Ureter (tissue), 1 donor: ENCODE measurements around the gene EXOC2. TPM values are rescaled to one million over a fixed set of nuclear protein-coding genes. Genes with fewer than 3 reads are reported as not detected.
"Not testable (repeated sequence)": the region's sequence is repeated elsewhere in the genome, so short reads cannot be mapped to it uniquely, and the experiment has no call there.

Experiments
- DNase-seq: peaks from one replicate; pipeline ENCODE4 v3.0.0-alpha.2; 2020; ENCODE audit warnings: low spot score
- total RNA-seq: library from RNA; stranded (reverse); gene quantifications from one replicate; pipeline ENCODE4 v1.2.4, GENCODE V29; 2023
- donor health status: DM: yes; HTN: yes; CAD: no.

EXOC2 gene
- total RNA-seq, 1 donor from 2014 or later = 23.6 TPM

DNA sequence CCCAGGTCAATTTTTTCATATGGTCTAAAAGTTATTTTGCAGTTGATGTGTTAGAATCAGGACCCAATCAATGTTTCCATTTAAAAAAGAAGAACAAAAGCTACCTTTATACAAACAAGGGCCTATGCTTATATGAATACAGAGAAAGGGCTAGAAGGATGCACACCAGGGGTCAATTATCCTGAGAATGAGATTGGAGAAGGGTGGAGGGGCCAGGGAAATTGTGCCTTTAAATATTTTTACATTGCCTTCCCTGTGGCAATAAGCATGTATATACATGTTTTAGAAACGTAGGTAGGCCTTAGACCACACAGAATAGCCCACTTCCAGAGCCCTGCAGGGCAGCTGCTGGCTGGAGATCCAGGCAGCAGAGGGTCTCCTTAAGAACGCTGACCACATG lies 12.7 kb downstream of the EXOC2 start:
- DNase-seq = no peak

DNA sequence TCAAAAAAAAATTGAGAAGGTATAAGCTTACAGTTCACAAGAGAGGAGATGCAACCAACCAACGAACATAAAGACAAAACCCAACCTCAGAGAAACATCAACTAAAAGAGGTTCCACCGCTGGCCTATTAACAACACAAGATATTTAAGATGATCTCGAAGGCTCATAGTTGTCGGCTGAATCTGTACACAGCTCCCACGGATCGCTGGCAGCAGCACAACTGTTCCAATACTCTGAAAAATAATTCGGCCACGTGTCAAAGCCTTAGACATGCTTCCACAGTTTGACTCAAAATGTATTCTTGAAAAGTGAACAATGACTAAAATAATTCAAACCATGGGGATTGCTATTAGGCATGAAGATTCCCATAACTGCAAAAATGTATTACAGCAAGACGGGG lies 13.7 kb downstream of the EXOC2 start:
- DNase-seq = no peak

DNA sequence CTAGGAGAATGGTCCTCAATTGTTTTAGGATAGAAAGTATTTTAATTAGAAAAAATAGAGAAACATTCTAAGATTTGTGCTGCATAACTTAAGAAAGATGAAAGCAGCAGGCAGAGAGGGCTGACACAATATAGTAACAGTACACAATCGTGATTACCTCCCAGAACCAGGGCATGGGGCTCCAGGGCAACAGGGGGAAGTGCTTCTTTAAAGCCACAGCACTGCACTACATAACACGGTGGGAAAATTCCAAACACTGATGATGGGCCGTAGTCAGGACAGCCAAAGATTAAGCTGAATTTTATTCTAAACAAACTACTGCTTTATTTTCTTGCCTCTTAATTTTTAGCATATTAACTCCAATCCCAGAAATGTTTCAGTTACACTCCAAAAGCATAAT lies 14.4 kb downstream of the EXOC2 start:
- DNase-seq = no peak

- no peak for DNase-seq
These were observed 15.0 kb downstream of the EXOC2 start for GRCh38 chr6:677919-678318.

GRCh38 chr6:674956-675355 lies 18.0 kb downstream of the EXOC2 start:
- DNase-seq = no peak

- no peak for DNase-seq
These were observed 18.5 kb downstream of the EXOC2 start for GRCh38 chr6:674406-674805.

DNA sequence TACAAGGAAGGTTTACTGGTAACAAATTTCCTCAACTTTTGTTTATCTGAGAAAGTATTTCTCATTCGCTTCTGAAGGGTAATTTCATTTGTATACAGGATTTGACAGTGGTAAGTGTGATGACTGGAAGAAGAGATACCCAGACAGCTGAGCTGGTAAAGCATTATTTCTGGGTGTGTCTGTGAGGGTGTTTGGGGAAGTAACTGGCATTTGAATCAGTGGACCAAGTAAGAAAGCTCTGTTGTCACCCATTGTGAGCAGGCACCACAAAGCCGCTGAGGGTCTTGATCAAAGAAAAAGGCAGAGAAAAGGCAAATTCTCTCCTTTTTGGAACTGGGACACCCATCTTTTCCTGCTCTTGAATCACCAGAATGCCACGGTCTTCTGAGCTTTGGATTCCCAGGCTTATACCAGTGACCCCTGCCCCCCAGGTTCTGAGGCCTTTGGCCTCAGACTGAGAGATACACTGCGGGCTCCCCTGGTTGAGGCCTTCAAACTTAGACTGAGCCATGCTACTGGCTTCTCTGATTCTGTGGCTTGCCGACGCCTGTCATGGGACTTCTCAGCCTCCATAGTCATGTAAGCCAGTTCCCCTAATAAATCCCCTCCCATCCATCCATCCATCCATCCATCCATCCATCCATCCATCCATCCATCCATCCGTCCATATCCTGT lies 25.5 kb downstream of the EXOC2 start:
- DNase-seq = no peak

GRCh38 chr6:665403-666267 lies 27.3 kb downstream of the EXOC2 start:
- DNase-seq = no peak

DNA sequence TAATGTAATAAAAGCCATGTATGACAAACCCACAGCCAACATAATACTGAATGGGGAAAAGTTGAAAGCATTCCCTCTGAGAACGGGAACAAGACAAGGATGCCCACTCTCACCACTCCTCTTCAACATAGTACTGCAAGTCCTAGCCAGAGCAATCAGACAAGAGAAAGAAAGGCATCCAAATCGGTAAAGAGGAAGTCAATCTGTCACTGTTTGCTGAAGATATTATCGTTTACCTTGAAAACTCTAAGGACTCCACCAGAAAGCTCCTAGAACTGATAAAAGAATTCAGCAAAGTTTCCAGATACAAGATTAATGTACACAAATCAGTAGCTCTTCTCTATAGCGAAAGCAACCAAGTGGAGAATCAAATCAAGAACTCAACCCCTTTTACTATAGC lies 29.2 kb downstream of the EXOC2 start:
- DNase-seq = not testable (repeated sequence)

GRCh38 chr6:659716-660581 lies 33.0 kb downstream of the EXOC2 start:
- no peak for DNase-seq

GRCh38 chr6:658244-658643 lies 34.7 kb downstream of the EXOC2 start:
- DNase-seq = no peak

GRCh38 chr6:657743-658142 lies 35.2 kb downstream of the EXOC2 start:
- no peak for DNase-seq

DNA sequence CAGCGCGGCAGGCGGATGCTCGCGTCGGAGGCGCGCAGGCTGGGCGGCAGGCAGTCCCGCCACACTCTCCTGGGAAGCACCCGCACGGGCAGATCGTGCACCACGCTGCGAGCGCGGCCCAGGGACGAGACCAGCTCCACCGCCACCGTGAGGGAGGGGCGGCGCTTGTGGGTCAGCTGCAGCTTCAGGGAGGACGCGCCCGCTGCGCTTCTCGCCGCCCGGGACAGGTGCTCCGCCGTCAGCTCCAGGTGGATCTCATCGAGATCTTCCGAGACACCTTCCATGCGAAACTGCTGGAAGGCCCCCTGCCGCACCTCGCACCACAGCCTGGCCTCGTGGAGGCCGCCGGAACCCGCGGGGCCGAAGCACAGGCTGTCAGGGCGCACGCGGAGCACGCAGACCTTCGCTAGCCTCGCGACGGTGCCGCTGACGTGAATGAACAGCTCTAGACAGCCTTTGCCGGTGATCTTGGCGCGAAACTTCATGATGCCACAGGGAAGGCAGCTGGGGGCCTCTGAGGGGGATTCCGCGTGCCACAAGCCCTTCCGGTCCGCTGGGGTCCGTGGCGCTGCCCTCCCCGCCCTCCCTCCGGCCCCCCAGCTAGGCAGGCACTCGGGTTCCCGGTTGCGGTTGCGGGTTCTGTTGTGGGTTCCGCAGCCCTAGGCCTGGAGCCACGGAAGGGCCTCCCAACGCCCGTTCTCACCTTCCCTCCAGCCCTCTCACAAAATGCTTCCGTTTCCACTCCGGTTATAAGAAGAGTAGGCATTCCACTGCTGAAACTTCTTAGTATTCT lies 36.3 kb downstream of the EXOC2 start, which contains the start of gene HUS1B:
Gene HUS1B (minus strand): TSS at position 641 of the 793 bp plus-strand sequence. CDS start 156 bp downstream, at position 485.
- DNase-seq = no peak

GRCh38 chr6:654136-654535 lies 38.8 kb downstream of the EXOC2 start:
- no peak for DNase-seq

GRCh38 chr6:652865-653264 lies 40.1 kb downstream of the EXOC2 start:
- DNase-seq = no peak

DNA sequence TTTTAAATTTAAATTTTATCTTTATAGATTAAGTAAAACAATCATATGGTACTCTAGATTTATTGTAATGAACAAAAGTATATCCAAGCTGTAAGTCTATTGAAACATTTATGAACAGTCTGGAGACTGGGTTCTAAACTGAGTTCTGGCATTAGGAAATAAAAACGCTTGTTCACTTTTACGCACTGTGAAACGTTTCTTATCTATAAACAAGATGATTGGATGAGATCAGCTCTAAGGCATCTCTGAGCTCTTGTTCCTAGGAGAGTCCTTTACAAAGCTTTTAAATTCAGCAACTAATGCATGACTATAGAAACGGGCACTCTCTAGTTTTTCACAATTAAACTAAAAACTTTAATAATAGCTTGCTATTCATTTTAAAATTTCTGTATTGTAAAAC lies 42.8 kb downstream of the EXOC2 start:
- DNase-seq = no peak

DNA sequence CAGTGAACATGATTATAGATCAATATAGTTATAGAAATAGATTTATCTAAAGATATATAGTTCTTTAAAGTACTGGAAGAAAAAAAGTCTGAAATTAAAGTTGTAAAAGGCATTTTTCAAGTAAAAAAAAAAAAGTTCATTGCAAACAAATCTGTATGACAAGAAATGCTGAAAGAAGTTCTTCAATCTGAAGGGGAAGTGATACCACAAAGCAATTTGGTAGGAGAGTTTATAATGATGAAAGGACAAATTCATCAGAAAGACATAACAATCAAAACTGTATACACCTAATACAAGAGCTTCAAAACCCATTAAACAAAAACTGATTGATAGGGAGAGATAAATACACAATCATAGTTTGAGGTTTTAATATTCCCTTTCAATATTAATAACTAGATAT lies 50.1 kb downstream of the EXOC2 start:
- DNase-seq = no peak

GRCh38 chr6:641225-641985 lies 51.5 kb downstream of the EXOC2 start:
- no peak for DNase-seq

DNA sequence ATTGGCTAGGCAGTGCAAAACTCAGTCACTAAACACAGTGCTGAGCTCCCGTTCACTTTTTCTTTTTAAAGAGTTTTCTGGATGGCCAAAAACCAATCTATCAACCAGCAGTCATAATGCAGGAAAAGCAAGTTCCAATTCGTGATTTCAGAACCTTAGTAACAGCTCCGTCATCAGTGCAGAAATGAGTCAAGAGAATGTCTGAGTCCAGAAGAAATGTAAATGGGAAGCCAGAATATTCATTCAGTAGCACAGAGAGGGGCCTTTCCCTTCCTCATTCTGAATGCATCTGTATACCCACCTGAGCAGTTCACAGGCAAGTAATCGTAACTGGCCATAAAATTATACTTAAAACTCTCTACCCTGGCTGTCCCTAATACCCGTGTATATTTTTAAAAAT lies 56.5 kb downstream of the EXOC2 start:
- no peak for DNase-seq

- no peak for DNase-seq
These were observed 57.7 kb downstream of the EXOC2 start for GRCh38 chr6:635233-635632.

DNA sequence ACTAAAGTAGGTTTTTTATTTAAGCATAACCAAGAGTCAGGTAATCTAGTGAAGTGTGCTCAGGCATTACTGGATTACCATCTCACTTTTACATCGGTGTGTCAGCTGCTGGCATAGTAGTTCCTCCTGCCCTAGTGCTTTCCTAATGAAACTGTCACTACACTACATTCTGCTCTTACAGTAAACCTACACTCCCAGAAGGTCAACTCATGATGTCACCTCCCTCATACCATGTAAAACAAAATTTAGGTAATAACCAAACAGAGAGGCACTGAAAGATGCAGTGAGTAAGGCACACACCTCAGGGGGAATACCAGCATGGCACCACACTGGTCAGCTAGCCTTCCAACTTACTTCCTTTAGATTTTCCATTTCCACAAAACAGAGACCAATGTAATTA lies 59.3 kb downstream of the EXOC2 start:
- no peak for DNase-seq
